Measurements from ENCODE around the gene AKAP13.

- TF ChIP-seq CHD2 (IDR thresholded peaks at IDR 0.05; ENCODE audit: low read length): no peak
- no peak for TF ChIP-seq MAFK (IDR thresholded peaks at IDR 0.05; ENCODE audit: low read depth, low read length)
These were observed 83.0 kb downstream of the AKAP13 start for GRCh38 chr15:85463276-85463892.

Measured in H1 (cell line).